ENCODE measurements around the gene UNC45A.
"Not testable (repeated sequence)": the region's sequence is repeated elsewhere in the genome, so short reads cannot be mapped to it uniquely, and the experiment has no call there.

The UNC45A gene

DNA sequence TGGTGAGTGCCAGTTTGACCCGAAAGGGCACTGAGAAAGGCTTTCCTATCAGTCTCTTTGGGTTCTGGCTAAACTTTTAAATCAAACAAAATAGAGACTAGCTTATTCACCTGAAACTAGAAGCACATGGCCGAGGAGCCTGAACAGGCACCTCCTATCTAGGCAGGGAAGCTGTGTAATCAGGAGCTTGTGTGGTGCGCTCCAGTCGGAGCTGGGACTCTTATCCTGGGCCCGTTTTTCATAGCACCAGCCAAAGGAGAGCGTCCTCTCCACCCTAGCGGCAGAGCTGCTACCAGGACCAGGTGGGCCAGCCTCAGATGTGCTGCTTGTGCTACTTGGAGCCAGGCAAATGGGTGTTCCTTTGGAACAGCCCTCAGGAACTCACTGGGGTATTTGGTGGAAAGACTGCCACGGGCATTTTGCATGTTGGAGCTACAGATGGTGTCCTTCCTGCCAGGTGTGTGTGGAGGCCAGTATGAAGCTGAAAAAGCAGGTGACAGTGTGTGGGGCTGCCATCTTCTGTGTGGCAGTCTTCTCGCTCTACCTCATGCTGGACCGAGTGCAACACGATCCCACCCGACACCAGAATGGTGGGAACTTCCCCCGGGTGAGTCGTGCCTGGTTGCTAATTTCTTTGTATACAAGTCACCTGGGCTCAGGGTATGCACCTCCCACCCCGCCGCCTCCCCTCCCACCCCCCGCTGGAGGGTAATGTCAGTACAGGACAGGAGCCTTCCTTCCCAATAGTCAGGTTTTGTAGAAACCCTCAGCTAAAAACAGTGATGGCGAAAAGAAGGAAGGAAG, 31.1 kb upstream of the UNC45A start:
- no peak for DNase-seq (ENCODE audit: low read depth, low spot score)

DNA sequence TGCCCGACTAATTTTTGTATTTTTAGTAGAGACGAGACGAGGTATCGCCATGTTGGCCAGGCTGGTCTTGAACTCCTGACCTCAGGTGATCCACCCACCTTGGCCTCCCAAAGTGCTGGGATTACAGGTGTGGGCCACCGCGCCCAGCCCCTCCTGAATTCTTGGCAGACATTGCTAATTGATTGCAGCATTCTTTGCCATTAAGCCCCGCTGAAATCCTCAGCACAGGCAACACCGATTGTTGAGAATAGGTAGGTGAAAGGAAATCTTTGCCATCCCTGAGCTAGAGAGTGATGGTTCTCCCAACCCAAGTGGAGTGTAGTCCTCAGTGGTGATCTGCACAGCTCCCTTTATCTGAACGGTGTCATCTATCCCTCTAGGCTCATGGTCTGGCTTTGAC, 30.3 kb upstream of the UNC45A start:
- no peak for DNase-seq (ENCODE audit: low read depth, low spot score)

DNA sequence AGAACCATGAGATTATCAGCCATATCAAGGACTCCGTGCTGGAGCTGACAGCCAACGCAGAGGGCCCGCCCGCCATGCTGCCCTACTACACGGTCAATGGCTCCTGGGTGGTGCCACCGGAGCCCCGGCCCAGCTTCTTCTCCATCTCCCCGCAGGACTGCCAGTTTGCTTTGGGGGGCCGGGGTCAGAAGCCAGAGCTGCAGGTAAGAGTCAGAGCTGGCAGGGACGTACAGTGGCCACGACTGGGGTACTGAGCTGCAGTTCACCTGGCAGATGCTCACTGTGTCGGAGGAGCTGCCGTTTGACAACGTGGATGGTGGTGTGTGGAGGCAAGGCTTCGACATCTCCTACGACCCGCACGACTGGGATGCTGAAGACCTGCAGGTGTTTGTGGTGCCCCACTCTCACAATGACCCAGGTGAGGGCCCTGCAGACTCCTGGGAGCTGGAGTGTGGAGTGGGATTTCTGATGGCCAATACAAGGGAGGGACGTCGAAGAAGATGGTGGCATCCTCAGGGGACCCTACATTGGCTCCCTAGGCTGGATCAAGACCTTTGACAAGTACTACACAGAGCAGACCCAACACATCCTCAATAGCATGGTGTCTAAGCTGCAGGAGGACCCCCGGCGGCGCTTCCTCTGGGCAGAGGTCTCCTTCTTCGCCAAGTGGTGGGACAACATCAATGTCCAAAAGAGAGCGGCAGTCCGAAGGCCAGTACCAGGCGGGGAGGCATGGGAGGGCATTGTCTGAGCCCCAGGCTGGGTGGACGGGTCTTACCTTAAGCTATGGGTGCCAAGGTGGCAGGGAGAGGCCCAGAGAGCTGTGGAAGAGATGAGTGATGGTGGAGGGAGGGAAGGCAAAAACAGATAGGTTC, 29.5 kb upstream of the UNC45A start:
- DNase-seq (ENCODE audit: low read depth, low spot score), result no peak

DNA sequence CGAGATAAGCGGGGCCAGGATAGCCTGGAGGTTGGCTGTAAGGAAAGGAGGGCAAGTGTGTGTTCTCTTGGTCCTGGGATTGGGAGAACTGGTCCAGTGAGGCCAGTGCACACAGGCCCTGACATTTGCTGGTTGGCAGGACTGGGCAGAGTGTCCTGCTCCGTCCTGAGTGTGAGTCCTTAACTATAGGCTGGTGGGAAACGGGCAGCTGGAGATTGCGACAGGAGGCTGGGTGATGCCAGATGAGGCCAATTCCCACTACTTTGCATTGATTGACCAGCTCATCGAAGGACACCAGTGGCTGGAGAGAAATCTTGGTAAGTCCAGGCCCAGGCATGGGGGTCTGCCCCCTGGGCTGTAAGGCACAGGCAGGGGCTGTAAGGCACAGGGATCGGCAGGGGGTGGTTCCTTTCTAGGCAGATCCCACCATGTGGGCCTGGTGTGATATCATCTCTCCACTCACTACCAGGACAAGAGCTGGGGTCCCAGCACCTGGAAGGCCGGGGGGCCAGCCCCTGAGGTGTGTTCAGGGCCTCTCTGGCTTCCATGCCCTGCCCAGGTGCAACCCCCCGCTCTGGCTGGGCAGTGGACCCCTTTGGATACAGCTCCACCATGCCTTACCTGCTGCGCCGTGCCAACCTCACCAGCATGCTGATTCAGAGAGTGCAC, 28.8 kb upstream of the UNC45A start:
- no peak for DNase-seq (ENCODE audit: low read depth, low spot score)

DNA sequence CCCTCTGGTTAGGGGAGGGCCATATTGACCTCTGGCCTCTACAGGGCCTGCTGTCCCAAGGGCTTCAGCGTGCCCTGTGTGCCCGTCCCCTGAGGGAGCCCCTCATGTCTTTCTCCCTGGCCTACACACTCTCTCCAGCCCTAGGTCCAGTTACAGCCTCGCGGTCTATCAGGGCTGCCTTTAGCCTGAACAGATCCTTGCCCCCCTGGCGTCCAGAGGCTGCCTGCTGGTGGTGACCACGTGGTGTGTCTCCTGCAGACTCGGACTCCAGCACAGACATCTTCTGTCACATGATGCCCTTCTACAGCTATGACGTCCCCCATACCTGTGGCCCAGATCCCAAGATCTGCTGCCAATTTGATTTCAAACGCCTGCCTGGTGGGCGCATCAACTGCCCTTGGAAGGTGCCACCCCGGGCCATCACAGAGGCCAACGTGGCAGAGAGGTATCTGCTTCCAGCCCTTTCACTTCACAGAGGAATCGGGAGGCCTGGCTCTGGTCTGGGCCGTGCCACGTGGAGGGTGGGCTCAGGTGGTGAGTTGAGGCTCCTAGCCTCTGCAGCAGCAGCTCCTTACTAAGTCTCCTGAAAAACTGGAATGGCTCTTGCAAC, 27.9 kb upstream of the UNC45A start:
- DNase-seq (ENCODE audit: low read depth, low spot score), result no peak

DNA sequence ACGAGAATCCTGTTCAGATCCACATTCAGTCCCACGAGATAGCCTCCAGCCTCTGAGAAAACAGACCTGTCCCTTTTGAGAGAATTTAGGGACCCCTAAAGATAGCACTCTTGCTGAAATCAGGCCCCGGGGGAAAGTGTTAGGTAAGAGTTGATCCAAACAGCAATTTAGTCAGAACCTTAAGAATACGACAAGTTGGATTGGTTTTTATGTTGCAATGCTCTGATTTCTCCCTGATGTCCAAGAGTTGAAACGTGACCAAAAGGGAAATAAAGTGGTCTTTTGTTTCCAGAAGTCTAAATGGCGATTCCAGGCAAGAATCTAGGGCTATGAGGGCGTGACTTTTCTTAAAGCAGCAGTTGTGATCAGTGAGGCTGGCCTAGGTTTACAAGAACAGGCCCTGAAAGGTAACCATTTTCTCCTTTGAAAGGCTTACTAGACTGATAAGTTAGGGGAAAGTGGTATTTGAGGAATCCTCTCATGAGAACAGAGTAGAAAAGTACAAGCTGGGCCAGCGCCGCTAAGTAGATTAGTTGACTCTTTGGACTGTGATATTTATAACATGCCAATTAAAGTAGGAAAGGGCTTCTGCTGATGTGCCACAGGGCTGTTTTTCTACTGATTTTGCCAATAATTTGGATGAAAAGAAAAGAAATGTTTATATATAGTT, 27.1 kb upstream of the UNC45A start:
- no peak for DNase-seq (ENCODE audit: low read depth, low spot score)

DNA sequence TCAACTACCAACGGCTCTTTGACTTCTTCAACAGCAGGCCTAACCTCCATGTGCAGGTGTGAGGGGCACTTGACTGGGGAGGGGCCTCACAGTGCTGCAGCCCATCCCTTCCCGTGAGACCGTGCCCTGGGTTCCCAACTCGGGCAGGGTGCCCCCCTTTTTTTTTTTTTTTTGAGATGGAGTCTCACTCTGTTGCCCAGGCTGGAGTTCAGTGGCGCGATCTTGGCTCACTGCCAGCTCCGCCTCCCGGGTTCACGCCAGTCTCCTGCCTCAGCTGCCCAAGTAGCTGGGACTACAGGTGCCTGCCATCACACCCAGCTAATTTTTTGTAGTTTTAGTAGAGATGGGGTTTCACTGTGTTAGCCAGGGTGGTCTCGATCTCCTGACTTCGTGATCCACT, 25.6 kb upstream of the UNC45A start:
- not testable (repeated sequence) for DNase-seq (ENCODE audit: low read depth, low spot score)

DNA sequence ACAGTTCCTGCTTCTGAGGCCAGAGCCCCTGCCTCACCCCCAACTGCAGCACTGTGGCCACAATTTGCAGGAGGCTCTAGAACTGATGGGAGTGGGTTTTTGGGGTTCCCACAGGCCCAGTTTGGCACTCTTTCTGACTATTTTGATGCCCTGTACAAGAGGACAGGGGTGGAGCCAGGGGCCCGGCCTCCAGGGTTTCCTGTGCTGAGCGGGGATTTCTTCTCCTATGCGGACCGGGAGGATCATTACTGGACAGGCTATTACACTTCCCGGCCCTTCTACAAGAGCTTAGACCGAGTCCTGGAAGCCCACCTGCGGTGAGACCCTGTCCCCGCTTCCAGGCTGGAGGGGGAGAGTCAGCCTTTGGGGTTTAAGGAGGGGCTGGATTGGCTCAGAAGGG, 25.1 kb upstream of the UNC45A start:
- DNase-seq (ENCODE audit: low read depth, low spot score), result no peak

DNA sequence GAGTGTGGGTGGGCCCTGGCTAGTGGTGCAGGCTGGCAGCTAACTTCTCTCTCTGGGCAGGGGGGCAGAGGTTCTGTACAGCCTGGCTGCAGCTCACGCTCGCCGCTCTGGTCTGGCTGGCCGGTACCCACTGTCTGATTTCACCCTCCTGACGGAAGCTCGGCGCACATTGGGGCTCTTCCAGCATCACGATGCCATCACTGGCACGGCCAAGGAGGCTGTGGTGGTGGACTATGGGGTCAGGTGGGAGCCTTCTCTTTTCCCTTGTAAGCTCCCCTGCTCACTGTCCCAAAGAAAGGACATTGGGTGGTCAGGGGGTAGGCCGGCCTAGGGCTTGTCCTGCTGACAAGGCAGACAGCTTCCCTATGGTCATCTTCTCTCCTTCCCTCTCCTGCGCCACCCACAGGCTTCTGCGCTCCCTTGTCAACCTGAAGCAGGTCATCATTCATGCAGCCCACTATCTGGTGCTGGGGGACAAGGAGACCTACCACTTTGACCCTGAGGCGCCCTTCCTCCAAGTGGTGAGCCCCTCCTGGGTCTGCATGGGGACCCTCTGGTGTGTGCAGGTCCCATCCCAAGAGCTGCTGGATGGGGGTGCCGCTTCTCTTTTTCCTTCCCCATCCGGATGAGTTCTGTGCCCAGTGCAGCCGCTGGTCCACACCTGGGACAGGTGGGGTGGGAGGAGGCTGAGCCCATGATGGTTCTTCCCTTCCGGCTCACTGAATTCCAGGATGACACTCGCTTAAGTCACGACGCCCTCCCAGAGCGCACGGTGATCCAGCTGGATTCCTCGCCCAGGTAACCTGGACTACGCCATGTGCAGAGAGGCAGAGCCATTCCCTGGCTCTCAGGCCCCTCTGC, 24.4 kb upstream of the UNC45A start:
- DNase-seq (ENCODE audit: low read depth, low spot score), result no peak

DNA sequence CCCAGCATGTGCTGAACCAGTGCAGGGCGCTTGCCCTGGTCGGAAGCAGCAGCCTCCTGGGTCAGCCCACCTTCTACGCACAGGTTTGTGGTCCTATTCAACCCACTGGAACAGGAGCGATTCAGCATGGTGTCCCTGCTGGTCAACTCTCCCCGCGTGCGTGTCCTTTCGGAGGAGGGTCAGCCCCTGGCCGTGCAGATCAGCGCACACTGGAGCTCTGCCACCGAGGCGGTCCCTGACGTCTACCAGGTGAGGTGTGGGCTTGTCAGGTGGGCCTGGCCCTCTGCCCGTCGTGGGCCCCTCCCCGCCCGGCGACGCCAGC, 23.8 kb upstream of the UNC45A start:
- no peak for DNase-seq (ENCODE audit: low read depth, low spot score)

DNA sequence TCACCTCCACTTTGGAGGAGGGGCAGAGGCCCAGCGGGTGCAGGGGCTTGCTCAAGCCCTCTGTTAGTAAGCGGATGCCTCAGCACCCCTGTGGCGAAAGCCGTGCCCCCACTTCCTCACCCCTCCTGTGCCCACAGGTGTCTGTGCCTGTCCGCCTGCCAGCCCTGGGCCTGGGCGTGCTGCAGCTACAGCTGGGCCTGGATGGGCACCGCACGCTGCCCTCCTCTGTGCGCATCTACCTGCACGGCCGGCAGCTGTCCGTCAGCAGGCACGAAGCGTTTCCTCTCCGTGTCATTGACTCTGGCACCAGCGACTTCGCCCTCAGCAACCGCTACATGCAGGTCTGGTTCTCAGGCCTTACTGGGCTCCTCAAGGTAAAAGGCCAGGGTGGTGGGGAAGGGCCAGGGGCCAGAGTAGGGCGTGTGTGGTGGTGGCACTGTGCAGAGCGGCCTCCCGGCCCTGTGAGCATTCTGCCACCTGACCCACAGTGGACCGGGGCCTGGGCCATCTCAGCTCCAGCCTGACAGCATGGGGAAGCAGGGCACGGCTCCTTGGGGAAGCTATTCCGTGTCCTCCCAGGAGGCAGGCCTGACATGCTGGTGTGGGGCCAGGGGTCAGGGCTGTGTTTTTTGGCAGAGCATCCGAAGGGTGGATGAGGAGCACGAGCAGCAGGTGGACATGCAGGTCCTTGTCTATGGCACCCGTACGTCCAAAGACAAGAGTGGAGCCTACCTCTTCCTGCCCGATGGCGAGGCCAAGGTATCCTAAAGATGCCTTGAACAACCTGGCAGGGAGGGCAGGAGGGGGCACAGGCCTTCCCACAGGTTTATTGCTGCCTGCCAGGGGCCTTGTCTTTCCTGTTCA, 22.9 kb upstream of the UNC45A start:
- DNase-seq (ENCODE audit: low read depth, low spot score), result no peak

DNA sequence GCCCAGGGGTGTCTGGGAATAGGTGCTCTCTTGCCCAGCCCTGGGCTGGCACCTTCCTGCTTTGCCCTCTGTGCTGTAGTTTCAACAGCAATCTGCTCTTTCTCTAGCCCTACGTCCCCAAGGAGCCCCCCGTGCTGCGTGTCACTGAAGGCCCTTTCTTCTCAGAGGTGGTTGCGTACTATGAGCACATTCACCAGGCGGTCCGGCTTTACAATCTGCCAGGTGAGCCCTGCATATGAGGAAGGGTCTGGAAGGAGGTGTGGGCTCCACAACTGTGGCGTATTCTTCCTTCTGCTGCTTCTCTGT, 22.4 kb upstream of the UNC45A start:
- DNase-seq (ENCODE audit: low read depth, low spot score), result no peak

DNA sequence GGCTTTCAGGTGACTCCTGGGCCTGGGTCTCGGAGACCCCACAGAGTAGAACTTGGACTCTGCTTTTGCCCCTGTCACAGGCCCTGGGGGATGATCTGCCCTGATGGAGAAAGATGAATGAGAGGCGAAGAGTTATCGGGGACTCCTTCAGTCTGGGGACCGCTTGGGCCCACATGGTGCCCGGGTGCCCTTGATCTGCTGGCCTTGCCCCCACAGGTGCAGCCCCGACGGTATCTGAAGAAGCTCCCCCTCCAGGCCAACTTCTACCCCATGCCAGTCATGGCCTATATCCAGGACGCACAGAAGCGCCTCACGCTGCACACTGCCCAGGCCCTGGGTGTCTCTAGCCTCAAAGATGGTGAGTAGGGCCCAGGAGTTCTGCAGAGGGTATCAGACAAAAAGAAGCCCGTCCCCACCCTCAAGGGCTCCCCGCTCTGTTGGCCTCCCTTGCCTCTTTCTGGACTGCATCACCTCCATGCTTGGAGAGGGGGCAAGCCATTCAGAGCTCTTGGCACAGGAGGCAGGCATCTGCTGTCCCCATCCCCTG, 21.6 kb upstream of the UNC45A start:
- no peak for DNase-seq (ENCODE audit: low read depth, low spot score)

DNA sequence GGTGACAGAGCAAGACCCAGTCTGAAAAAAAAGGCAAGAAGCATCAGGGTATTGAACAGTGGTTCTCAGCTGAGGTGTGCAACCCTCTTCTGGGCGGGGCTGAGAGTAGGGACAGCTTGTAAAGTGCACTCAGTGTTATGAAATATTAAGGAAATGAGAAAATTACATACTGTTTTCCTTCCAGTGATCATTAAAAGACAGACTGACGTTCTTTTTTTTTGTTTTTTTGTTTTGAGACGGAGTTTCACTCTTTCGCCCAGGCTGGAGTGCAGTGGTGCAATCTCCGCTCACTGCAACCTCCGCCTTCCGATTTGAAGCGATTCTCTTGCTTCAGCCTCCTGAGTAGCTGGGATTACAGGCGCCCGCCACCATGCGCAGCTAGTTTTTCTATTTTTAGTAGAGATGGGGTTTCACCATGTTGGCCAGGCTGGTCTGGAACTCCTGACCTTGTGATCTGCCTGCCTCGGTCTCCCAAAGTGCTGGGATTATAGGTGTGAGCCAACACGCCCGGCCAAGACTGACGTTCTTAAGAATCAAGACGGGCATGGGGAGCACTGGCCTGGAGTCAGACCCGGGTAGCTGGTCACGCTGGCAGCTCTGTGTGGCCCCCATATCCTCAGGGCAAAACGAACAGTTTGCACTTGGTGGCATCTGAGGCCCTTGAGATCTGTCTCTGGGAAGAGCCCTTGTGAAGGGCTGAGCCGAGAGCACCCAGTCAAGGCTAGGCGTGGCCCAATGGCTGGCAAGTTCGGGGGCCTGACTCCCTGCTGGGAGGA, 20.6 kb upstream of the UNC45A start:
- no peak for DNase-seq (ENCODE audit: low read depth, low spot score)

DNA sequence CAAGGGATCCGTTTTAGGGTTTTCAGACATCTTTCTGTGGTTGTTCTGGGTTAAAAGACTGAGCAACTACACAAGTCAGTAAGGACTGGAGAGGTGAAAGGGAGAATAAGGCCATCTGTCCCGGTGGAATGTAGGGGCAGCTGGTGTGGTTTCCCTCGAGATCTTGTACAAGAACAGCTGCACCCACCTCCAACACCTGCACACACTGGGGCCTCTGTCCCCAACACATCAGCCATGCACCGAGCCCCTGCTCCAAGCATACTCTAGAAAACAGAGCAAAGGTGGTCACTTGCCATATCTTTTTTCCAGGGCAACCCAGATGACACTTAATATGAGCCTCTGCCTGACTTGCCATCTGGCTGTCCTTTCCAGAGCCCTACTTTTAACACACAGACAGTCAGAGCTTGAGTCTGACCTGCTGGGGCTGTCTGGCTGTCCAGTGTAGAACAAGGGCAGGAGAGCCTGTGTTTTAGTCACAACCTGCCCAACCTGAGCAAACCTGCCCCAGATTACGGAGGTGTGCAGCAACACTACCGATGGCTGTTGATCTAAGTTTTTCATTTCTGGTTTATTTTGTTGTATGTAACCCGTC, 19.8 kb upstream of the UNC45A start:
- no peak for DNase-seq (ENCODE audit: low read depth, low spot score)

DNA sequence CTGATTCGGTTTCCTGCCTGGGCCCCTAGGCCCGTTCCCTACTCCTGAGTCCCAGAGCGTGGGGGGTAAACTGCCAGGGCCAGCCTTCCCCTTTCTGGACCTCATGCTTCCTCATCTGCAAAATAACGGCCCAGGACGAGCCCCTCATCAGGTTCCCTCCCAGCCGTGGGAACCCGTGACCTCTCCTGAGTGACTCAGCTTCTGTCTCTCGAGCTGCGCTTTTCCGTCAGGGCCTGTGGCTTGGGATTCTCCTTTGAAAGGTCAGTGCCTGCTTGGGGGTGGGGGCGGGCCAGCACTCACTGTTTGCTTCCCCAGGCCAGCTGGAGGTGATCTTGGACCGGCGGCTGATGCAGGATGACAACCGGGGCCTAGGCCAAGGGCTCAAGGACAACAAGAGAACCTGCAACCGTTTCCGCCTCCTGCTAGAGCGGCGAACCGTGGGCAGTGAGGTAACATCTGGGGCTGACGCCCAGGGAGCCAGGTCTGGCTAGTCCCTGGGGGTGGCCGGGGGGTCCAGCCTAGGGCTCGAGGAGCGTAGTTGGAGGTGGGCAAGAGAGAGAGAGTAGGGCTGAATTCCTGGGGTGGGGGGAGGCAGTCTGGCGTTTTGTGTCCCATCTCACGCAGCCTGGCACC, 19.2 kb upstream of the UNC45A start:
- no peak for DNase-seq (ENCODE audit: low read depth, low spot score)

DNA sequence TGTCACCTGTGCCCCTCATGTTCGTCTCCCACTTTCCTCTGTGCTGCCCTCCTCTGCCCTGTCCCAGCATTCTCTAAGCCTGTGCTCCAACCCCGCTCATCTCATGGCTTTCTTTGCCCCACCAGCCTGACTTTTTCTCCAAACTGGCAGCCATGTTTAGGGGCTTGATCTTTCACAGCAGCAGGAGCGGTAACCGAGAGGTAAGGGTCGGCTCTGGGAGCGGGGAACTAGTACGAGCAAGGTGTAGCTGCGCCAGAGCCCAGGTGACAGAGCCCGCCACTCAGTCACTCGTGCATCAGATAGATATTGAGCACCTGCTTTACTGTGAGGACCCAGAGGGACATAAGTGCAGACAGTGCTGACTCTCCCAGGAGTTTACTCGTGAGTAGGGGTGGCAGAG, 18.6 kb upstream of the UNC45A start:
- DNase-seq (ENCODE audit: low read depth, low spot score), result no peak

DNA sequence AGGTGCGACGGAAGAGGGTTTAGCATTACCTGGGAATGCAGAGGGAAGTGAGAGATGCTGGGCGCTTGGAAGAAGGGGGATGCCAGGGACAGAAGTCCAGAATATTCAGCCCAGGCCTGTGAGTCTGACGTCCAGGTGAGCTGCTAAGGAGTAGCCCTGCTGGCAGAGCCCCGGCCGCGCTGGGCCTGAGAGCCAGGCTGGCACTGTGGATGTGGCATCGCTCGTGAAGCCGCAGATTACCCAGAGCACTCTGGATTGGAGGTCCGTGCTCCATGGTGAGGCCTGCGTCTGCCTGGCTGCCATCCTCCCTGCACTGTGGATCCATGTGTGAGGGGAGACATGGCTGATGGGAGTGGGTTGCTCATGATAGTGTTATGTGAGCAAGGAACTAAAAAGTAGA, 17.5 kb upstream of the UNC45A start:
- DNase-seq (ENCODE audit: low read depth, low spot score), result no peak
